Measurements from ENCODE around the gene WDFY3. TPM values are rescaled to one million over a fixed set of nuclear protein-coding genes. Genes with fewer than 3 reads are reported as not detected.
"Not testable (repeated sequence)": the region's sequence is repeated elsewhere in the genome, so short reads cannot be mapped to it uniquely, and the experiment has no call there.

Gene WDFY3
- total RNA-seq, 1 donor from 2014 or later = 89.5 TPM

- H3K4me3 Mint-ChIP-seq (ENCODE audit: unreplicated experiment) = no peak overlapping the region
These were observed 300.1 kb downstream of the WDFY3 start for GRCh38 chr4:84666439-84666838.

GRCh38 chr4:84664767-84665166 is 301.7 kb downstream of the WDFY3 start:
- not testable (repeated sequence) for H3K4me3 Mint-ChIP-seq (ENCODE audit: unreplicated experiment); FAIRE-seq; H3K9ac ChIP-seq (ENCODE audit: low read length); H3K4me1 Mint-ChIP-seq (ENCODE audit: low read depth, unreplicated experiment); H3K4me3 ChIP-seq (ENCODE audit: insufficient read depth, low read depth, low read length); H3K9me3 ChIP-seq (ENCODE audit: insufficient read depth, low read depth, low read length); H3K9me3 Mint-ChIP-seq (ENCODE audit: unreplicated experiment); H3K27me3 Mint-ChIP-seq (ENCODE audit: low read depth, unreplicated experiment); H3K27ac Mint-ChIP-seq (ENCODE audit: unreplicated experiment); H3K4me1 ChIP-seq (ENCODE audit: insufficient read depth, low read length); H3K36me3 ChIP-seq (ENCODE audit: insufficient read depth, low read length); H2AFZ ChIP-seq (ENCODE audit: low read depth, low read length); H3K79me2 ChIP-seq (ENCODE audit: insufficient read depth, low read length); H3K27ac ChIP-seq (ENCODE audit: low read depth, low read length); H4K20me1 ChIP-seq (ENCODE audit: insufficient read depth, low read length); DNase-seq (ENCODE audit: low read depth); H3K27me3 ChIP-seq (ENCODE audit: insufficient read depth, low read length); H3K4me2 ChIP-seq (ENCODE audit: low read length)
- H3K36me3 Mint-ChIP-seq (ENCODE audit: low read depth, unreplicated experiment) = peaks cover 23% of the 10 kb centered on the region

More at GRCh38 chr4:84666439-84666838, 300.1 kb downstream of the WDFY3 start:
- no peak overlapping the region for H3K27ac ChIP-seq (ENCODE audit: low read depth, low read length)
- H4K20me1 ChIP-seq (ENCODE audit: insufficient read depth, low read length) = no peaks in the 10 kb centered on the region
- H3K9ac ChIP-seq (ENCODE audit: low read length) = no peak overlapping the region
- no peaks in the 10 kb centered on the region for H3K4me1 Mint-ChIP-seq (ENCODE audit: low read depth, unreplicated experiment)
- H3K36me3 Mint-ChIP-seq (ENCODE audit: low read depth, unreplicated experiment) = peaks cover 23% of the 10 kb centered on the region
- H3K9me3 Mint-ChIP-seq (ENCODE audit: unreplicated experiment) = peaks cover 3% of the 10 kb centered on the region
- TF ChIP-seq EZH2 (IDR thresholded peaks at IDR 0.05; ENCODE audit: insufficient read depth, low read length) (no peak), CTCF (IDR thresholded peaks at IDR 0.05; ENCODE audit: insufficient read depth, low read depth, low read length) (no peak)
- no peaks in the 10 kb centered on the region for H3K9me3 ChIP-seq (ENCODE audit: insufficient read depth, low read depth, low read length)
- H3K27me3 Mint-ChIP-seq (ENCODE audit: low read depth, unreplicated experiment) = no peaks in the 10 kb centered on the region
- H3K4me2 ChIP-seq (ENCODE audit: low read length) = no peak overlapping the region
- peaks cover 15% of the 10 kb centered on the region for H3K36me3 ChIP-seq (ENCODE audit: insufficient read depth, low read length)
- no peak overlapping the region for H3K27ac Mint-ChIP-seq (ENCODE audit: unreplicated experiment)
- no peaks in the 10 kb centered on the region for H3K79me2 ChIP-seq (ENCODE audit: insufficient read depth, low read length)
- no peak for FAIRE-seq
- no peak overlapping the region for H2AFZ ChIP-seq (ENCODE audit: low read depth, low read length)
- no peak overlapping the region for H3K4me3 ChIP-seq (ENCODE audit: insufficient read depth, low read depth, low read length)
- DNase-seq (ENCODE audit: low read depth) = no peak
- H3K27me3 ChIP-seq (ENCODE audit: insufficient read depth, low read length) = no peaks in the 10 kb centered on the region
- H3K4me1 ChIP-seq (ENCODE audit: insufficient read depth, low read length) = no peaks in the 10 kb centered on the region

GRCh38 chr4:84661191-84661939 is 305.1 kb downstream of the WDFY3 start:
- Histone ChIP-seq H3K79me2 (ENCODE audit: insufficient read depth, low read length) (no peaks in the 10 kb centered on the region), H3K9ac (ENCODE audit: low read length) (no peak overlapping the region), H3K9me3 (ENCODE audit: insufficient read depth, low read depth, low read length) (peaks cover 2% of the 10 kb centered on the region), H3K4me3 (ENCODE audit: insufficient read depth, low read depth, low read length) (no peak overlapping the region), H4K20me1 (ENCODE audit: insufficient read depth, low read length) (no peaks in the 10 kb centered on the region), H2AFZ (ENCODE audit: low read depth, low read length) (no peak overlapping the region), H3K27me3 (ENCODE audit: insufficient read depth, low read length) (no peaks in the 10 kb centered on the region), H3K4me2 (ENCODE audit: low read length) (no peak overlapping the region), H3K27ac (ENCODE audit: low read depth, low read length) (no peak overlapping the region), H3K36me3 (ENCODE audit: insufficient read depth, low read length) (no peaks in the 10 kb centered on the region), H3K4me1 (ENCODE audit: insufficient read depth, low read length) (no peaks in the 10 kb centered on the region)
- peaks cover 30% of the 10 kb centered on the region for H3K36me3 Mint-ChIP-seq (ENCODE audit: low read depth, unreplicated experiment)
- no peak overlapping the region for H3K27ac Mint-ChIP-seq (ENCODE audit: unreplicated experiment)
- no peaks in the 10 kb centered on the region for H3K4me1 Mint-ChIP-seq (ENCODE audit: low read depth, unreplicated experiment)
- peaks cover 17% of the 10 kb centered on the region for H3K9me3 Mint-ChIP-seq (ENCODE audit: unreplicated experiment)
- no peaks in the 10 kb centered on the region for H3K27me3 Mint-ChIP-seq (ENCODE audit: low read depth, unreplicated experiment)
- DNase-seq (ENCODE audit: low read depth) = no peak
- peak; percentile 13 for FAIRE-seq
- no peak overlapping the region for H3K4me3 Mint-ChIP-seq (ENCODE audit: unreplicated experiment)
- TF ChIP-seq EZH2 (IDR thresholded peaks at IDR 0.05; ENCODE audit: insufficient read depth, low read length) (no peak), CTCF (IDR thresholded peaks at IDR 0.05; ENCODE audit: insufficient read depth, low read depth, low read length) (no peak)
